ENCODE data around the gene NDUFB2.
A peak's percentile ranks its signal among the peaks of the same experiment; 100 is the strongest.

DNA sequence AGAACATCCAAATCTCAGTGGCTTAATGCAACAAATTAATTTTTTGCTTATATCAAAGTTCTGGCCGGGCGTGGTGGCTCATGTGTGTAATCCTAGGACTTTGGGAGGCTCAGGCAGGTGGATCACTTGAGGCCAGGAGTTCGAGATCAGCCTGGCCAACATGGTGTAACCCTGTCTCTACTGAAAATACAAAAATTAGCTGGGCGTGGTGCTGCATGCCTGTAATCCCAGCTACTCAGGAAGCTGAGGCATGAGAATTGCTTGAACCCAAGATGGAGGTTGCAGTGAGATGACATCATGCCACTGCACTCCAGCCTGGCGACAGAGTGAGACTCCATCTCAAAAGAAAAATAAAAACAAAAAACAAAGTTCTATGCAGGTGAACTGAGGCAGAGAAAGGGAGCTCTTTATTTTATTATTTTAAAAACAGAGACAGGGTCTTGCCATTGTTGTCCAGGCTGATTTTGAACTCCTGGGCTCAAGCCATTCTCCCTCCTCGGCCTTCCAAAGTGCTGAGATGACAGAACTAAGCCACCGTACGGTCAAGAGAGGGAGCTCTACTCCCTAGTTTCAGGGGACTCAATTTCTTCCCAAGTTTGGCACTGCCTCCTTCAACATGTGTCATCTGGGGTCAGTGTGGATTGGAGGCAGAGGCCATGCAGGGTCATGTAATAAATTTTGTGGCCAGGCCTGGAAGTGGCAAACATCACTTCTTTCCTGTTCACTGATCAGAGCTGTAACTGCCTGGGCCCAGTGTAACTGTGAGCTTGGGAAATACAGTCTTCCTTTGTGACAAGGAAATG is 21.4 kb upstream of the NDUFB2 start:
- TF ChIP-seq, protein P1, sequence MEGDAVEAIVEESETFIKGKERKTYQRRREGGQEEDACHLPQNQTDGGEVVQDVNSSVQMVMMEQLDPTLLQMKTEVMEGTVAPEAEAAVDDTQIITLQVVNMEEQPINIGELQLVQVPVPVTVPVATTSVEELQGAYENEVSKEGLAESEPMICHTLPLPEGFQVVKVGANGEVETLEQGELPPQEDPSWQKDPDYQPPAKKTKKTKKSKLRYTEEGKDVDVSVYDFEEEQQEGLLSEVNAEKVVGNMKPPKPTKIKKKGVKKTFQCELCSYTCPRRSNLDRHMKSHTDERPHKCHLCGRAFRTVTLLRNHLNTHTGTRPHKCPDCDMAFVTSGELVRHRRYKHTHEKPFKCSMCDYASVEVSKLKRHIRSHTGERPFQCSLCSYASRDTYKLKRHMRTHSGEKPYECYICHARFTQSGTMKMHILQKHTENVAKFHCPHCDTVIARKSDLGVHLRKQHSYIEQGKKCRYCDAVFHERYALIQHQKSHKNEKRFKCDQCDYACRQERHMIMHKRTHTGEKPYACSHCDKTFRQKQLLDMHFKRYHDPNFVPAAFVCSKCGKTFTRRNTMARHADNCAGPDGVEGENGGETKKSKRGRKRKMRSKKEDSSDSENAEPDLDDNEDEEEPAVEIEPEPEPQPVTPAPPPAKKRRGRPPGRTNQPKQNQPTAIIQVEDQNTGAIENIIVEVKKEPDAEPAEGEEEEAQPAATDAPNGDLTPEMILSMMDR (conservative IDR thresholded peaks at IDR 0.05; ENCODE audit: low read length), result peak; percentile 80
- no peak for TF ChIP-seq EZH2phosphoT487 (IDR thresholded peaks at IDR 0.05; ENCODE audit: borderline replicate concordance)
